K562 treated with DMSO at 1 percent for 12 hours (cell line): Measurements from ENCODE around the gene USH2A. TPM values are rescaled to one million over a fixed set of nuclear protein-coding genes. Genes with fewer than 3 reads are reported as not detected.

ENCODE experiments used
- total RNA-seq: library from RNA; unstranded; fragments of 300-600 nt; gene quantifications from 2 replicates; pipeline ENCODE4 v1.2.3, GENCODE V29; 2022; ENCODE audit not compliant: insufficient read depth

The USH2A gene, protein sequence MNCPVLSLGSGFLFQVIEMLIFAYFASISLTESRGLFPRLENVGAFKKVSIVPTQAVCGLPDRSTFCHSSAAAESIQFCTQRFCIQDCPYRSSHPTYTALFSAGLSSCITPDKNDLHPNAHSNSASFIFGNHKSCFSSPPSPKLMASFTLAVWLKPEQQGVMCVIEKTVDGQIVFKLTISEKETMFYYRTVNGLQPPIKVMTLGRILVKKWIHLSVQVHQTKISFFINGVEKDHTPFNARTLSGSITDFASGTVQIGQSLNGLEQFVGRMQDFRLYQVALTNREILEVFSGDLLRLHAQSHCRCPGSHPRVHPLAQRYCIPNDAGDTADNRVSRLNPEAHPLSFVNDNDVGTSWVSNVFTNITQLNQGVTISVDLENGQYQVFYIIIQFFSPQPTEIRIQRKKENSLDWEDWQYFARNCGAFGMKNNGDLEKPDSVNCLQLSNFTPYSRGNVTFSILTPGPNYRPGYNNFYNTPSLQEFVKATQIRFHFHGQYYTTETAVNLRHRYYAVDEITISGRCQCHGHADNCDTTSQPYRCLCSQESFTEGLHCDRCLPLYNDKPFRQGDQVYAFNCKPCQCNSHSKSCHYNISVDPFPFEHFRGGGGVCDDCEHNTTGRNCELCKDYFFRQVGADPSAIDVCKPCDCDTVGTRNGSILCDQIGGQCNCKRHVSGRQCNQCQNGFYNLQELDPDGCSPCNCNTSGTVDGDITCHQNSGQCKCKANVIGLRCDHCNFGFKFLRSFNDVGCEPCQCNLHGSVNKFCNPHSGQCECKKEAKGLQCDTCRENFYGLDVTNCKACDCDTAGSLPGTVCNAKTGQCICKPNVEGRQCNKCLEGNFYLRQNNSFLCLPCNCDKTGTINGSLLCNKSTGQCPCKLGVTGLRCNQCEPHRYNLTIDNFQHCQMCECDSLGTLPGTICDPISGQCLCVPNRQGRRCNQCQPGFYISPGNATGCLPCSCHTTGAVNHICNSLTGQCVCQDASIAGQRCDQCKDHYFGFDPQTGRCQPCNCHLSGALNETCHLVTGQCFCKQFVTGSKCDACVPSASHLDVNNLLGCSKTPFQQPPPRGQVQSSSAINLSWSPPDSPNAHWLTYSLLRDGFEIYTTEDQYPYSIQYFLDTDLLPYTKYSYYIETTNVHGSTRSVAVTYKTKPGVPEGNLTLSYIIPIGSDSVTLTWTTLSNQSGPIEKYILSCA (N-terminal part only)
- not detected in 2 replicates for total RNA-seq

GRCh38 chr1:216422821-216423520, at the start of gene USH2A:
Gene USH2A, minus strand, starts transcription at chr1:216423448. Its CDS starts 1,112 bp downstream, at chr1:216422336.

